Sigmoid colon (tissue), 4 donors: ENCODE results near the gene AURKB.

ENCODE experiments used
- EP300 ChIP-seq, 4 donors: sonication (generic); formaldehyde crosslinking; IDR thresholded peaks; one replicate each; pipeline ENCODE4 v1.6.1; 2017; ENCODE audit warnings: antibody characterized with exemption in 4 of 4
- POLR2A ChIP-seq, 2 donors: fragments of 450-650 bp; IDR thresholded peaks; one replicate each; pipeline ENCODE4 v1.6.1; 2016; ENCODE audit warnings: antibody characterized with exemption in 2 of 2, mild to moderate bottlenecking in 2 of 2, moderate library complexity in 2 of 2
- POLR2AphosphoS5 ChIP-seq, 4 donors: sonication (generic); formaldehyde crosslinking; IDR thresholded peaks; one replicate each; pipeline ENCODE4 v1.6.1; 2017; ENCODE audit warnings: antibody characterized with exemption in 4 of 4
- TF ChIP-seq, protein P1 (sequence below), 4 experiments: fragments of 450-650 bp in 3 of 4; fragments of 200-600 bp in 1 of 4; IDR thresholded peaks; one replicate each; pipeline ENCODE4 v1.5.1; 2016 to 2019; ENCODE audit warnings: antibody characterized with exemption in 4 of 4, mild to moderate bottlenecking in 3 of 4, moderate library complexity in 2 of 4

DNA sequence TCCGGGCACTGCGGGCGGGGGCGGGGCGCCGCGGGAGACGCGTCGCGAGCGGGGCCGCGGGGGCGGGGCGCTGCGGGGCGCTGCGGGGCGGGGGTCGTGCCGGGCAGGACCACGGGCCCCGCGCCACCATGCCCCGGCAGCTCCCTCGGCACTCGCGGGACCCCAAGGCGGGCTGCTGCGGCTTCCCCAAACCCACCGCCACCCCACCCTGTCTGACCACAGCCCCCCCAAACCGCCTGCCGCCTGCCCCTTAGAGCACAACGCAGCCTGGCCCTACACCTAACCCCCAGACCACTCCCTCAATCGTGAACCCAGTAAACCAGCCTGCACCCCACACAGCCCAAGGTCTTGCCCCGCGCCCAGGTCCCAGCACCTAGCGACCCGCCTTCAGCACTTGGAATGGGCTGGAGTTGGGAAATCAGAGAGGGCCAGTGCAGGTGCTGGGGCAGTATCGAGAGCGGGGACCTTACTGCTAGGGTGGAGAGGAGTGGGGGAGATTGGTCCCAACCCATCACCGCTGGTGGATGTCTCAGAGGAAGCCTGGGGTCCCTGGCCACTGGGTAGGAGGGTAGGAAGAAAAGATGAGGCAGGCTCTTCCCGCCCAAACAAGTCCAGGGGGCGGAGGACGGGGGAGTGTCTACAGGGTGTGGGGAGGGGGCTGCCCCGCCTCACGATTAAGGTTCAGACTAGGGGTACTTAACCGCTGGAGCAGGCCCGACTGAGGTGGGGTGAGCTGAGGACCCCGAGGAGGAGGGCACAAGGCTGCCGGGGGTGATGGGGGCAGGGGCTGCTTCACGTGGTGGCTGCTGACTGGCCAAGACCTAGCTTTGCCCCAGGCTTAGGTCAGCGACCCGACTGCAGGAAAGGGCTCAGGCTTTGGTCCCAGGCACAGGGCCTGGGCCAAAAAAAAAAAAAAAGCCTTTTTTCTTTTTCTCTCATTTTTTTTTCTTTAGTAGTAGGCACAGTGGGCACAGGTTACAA, 47.1 kb downstream of the AURKB start:
- TF ChIP-seq, protein P1, sequence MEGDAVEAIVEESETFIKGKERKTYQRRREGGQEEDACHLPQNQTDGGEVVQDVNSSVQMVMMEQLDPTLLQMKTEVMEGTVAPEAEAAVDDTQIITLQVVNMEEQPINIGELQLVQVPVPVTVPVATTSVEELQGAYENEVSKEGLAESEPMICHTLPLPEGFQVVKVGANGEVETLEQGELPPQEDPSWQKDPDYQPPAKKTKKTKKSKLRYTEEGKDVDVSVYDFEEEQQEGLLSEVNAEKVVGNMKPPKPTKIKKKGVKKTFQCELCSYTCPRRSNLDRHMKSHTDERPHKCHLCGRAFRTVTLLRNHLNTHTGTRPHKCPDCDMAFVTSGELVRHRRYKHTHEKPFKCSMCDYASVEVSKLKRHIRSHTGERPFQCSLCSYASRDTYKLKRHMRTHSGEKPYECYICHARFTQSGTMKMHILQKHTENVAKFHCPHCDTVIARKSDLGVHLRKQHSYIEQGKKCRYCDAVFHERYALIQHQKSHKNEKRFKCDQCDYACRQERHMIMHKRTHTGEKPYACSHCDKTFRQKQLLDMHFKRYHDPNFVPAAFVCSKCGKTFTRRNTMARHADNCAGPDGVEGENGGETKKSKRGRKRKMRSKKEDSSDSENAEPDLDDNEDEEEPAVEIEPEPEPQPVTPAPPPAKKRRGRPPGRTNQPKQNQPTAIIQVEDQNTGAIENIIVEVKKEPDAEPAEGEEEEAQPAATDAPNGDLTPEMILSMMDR (IDR thresholded peaks at IDR 0.05) = no peak
- TF ChIP-seq EP300 (IDR thresholded peaks at IDR 0.05) (no peak), POLR2A (IDR thresholded peaks at IDR 0.05) (no peak), POLR2AphosphoS5 (IDR thresholded peaks at IDR 0.05) (no peak)
